Gastroesophageal sphincter (tissue), 4 donors: ENCODE data around the gene CDYL2. TPM values are rescaled to one million over a fixed set of nuclear protein-coding genes. Genes with fewer than 3 reads are reported as not detected.

Source experiments
- ATAC-seq: fragments of 150-250 bp; one replicate; pipeline ENCODE4 v1.9.1; 2016; ENCODE audit warnings: mild to moderate bottlenecking, moderate library complexity
- H3K27ac ChIP-seq, 4 donors: fragments of 200-600 bp; sonication (generic) in 3 of 4; 1 replicate in 3 of 4; 2 replicates in 1 of 4; pipeline ENCODE4 v1.5.1; 2016 to 2019
- H3K27me3 ChIP-seq: fragments of 200-600 bp; sonication (generic); one replicate; pipeline ENCODE4 v1.5.1; 2019
- H3K36me3 ChIP-seq, 2 donors: fragments of 200-600 bp; sonication (generic); one replicate each; pipeline ENCODE4 v1.5.1; 2019; ENCODE audit warnings: control low read depth in 1 of 2
- H3K4me1 ChIP-seq, 3 donors: fragments of 200-600 bp; sonication (generic); 1 replicate in 2 of 3; 2 replicates in 1 of 3; pipeline ENCODE4 v1.5.1; 2016 to 2019; ENCODE audit warnings: control low read depth in 2 of 3
- H3K4me3 ChIP-seq, 2 donors: fragments of 200-600 bp; sonication (generic); one replicate each; pipeline ENCODE4 v1.5.1; 2019; ENCODE audit warnings: mild to moderate bottlenecking in 1 of 2, moderate library complexity in 1 of 2
- H3K9me3 ChIP-seq, 3 donors: fragments of 200-600 bp; sonication (generic); one replicate each; pipeline ENCODE4 v1.5.1; 2017 to 2019; ENCODE audit warnings: control low read depth in 2 of 3
- EP300 ChIP-seq: sonication (generic); formaldehyde crosslinking; IDR thresholded peaks from one replicate; pipeline ENCODE4 v1.6.1; 2017; ENCODE audit warnings: antibody characterized with exemption, mild to moderate bottlenecking
- POLR2A ChIP-seq, 2 donors: fragments of 450-650 bp; IDR thresholded peaks; one replicate each; pipeline ENCODE4 v1.6.1; 2017; ENCODE audit warnings: antibody characterized with exemption in 2 of 2, mild to moderate bottlenecking in 2 of 2, moderate library complexity in 1 of 2
- POLR2AphosphoS5 ChIP-seq: sonication (generic); formaldehyde crosslinking; IDR thresholded peaks from one replicate; pipeline ENCODE4 v1.6.1; 2017; ENCODE audit warnings: antibody characterized with exemption
- WGBS, 2 donors: methylation state at CpG; one replicate each; pipeline ENCODE4 v1.1.5; 2018; ENCODE audit warnings: low coverage in 1 of 2; 5-methylcytosine and 5-hydroxymethylcytosine counted together
- total RNA-seq, 4 donors: library from RNA; depleted of rRNA; stranded (reverse); fragments of >200 nt; gene quantifications; one replicate each; pipeline ENCODE4 v1.1.0, GENCODE V29; 2016
- TF ChIP-seq, protein P1 (sequence below), 4 experiments: fragments of 200-600 bp in 2 of 4; fragments of 450-650 bp in 2 of 4; sonication (generic) in 1 of 4; IDR thresholded peaks; one replicate each; pipeline ENCODE4 v1.5.1; 2017 to 2019; ENCODE audit warnings: antibody characterized with exemption in 4 of 4, mild to moderate bottlenecking in 2 of 4, moderate library complexity in 2 of 4

Gene CDYL2
- total RNA-seq, 4 donors from 2014 or later: 0.78 to 11.7 (median 3.2) TPM

GRCh38 chr16:80812593-80812992, 8.2 kb upstream of the CDYL2 start:
- Histone ChIP-seq H3K27ac (no peak overlapping the region), H3K4me1 (no peaks in the 10 kb centered on the region), H3K36me3 (no peaks in the 10 kb centered on the region), H3K9me3 (no peaks in the 10 kb centered on the region), H3K27me3 (peaks cover 7% of the 10 kb centered on the region), H3K4me3 (no peak overlapping the region)
- ATAC-seq: no peak
- TF ChIP-seq, protein P1, sequence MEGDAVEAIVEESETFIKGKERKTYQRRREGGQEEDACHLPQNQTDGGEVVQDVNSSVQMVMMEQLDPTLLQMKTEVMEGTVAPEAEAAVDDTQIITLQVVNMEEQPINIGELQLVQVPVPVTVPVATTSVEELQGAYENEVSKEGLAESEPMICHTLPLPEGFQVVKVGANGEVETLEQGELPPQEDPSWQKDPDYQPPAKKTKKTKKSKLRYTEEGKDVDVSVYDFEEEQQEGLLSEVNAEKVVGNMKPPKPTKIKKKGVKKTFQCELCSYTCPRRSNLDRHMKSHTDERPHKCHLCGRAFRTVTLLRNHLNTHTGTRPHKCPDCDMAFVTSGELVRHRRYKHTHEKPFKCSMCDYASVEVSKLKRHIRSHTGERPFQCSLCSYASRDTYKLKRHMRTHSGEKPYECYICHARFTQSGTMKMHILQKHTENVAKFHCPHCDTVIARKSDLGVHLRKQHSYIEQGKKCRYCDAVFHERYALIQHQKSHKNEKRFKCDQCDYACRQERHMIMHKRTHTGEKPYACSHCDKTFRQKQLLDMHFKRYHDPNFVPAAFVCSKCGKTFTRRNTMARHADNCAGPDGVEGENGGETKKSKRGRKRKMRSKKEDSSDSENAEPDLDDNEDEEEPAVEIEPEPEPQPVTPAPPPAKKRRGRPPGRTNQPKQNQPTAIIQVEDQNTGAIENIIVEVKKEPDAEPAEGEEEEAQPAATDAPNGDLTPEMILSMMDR (IDR thresholded peaks at IDR 0.05): no peak
- TF ChIP-seq EP300: no peak

GRCh38 chr16:80809366-80809765, 5.0 kb upstream of the CDYL2 start:
- Histone ChIP-seq H3K27me3 (peaks cover 16% of the 10 kb centered on the region), H3K27ac (no peak overlapping the region), H3K36me3 (no peaks in the 10 kb centered on the region), H3K9me3 (no peaks in the 10 kb centered on the region), H3K4me3 (no peak overlapping the region), H3K4me1 (peaks cover 0 to 6% (median 0%) of the 10 kb centered on the region in 3 donors)
- ATAC-seq: no peak
- TF ChIP-seq EP300 (no peak), POLR2A (IDR thresholded peaks at IDR 0.05) (no peak), POLR2AphosphoS5 (no peak)
- TF ChIP-seq, protein P1 (IDR thresholded peaks at IDR 0.05): no peak
- WGBS, 2 donors: 67 to 100% methylated on average over 2 of the region's 2 CpGs

DNA sequence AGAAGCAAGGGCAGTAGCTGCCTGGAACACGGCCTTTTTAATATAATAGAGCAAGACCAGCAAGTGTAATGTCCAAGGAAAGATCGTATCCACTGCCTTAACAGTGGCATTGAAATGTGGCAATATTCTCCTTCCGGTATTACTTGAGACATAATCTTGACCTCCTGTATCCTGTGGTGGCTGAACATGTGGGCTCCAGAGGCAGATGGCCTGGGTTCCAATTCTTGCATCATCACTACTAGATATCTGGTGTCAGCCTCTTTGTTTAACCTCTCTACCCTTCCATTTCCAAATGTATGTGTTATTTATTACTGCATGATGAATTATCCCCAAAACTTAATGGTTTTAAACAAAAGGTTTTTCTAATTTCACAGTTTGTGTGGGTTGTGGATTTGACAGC, 3.5 kb upstream of the CDYL2 start:
- WGBS, 2 donors: 83 to 88% methylated on average over 2 to 3 of the region's 3 CpGs
- no peak for ATAC-seq
- no peaks in the 10 kb centered on the region for H3K9me3 ChIP-seq
- peaks cover 0 to 12% (median 0%) of the 10 kb centered on the region in 3 donors for H3K4me1 ChIP-seq
- H3K4me3 ChIP-seq: no peak overlapping the region
- H3K27me3 ChIP-seq: peaks cover 24% of the 10 kb centered on the region
- no peaks in the 10 kb centered on the region for H3K36me3 ChIP-seq
- no peak for TF ChIP-seq POLR2A (IDR thresholded peaks at IDR 0.05)
- TF ChIP-seq, protein P1 (IDR thresholded peaks at IDR 0.05): no peak
- TF ChIP-seq EP300: no peak
- no peak for TF ChIP-seq POLR2AphosphoS5
- H3K27ac ChIP-seq: no peak overlapping the region

GRCh38 chr16:80806927-80807340, 2.5 kb upstream of the CDYL2 start:
- TF ChIP-seq POLR2A (IDR thresholded peaks at IDR 0.05) (no peak), EP300 (no peak), POLR2AphosphoS5 (no peak)
- TF ChIP-seq, protein P1 (IDR thresholded peaks at IDR 0.05): no peak
- Histone ChIP-seq H3K27ac (no peak overlapping the region), H3K4me1 (peaks cover 0 to 12% (median 0%) of the 10 kb centered on the region in 3 donors), H3K4me3 (no peak overlapping the region), H3K36me3 (no peaks in the 10 kb centered on the region), H3K27me3 (peaks cover 32% of the 10 kb centered on the region), H3K9me3 (no peaks in the 10 kb centered on the region)
- ATAC-seq: no peak
- WGBS, 2 donors: 55 to 62% methylated on average over 5 of the region's 5 CpGs

GRCh38 chr16:80806289-80806688, 1.9 kb upstream of the CDYL2 start:
- Histone ChIP-seq H3K4me1 (peaks cover 0 to 12% (median 0%) of the 10 kb centered on the region in 3 donors), H3K27me3 (peaks cover 32% of the 10 kb centered on the region), H3K36me3 (no peaks in the 10 kb centered on the region), H3K9me3 (no peaks in the 10 kb centered on the region), H3K4me3 (no peak overlapping the region), H3K27ac (no peak overlapping the region)
- TF ChIP-seq POLR2A (IDR thresholded peaks at IDR 0.05) (no peak), POLR2AphosphoS5 (no peak), EP300 (no peak)
- TF ChIP-seq, protein P1 (IDR thresholded peaks at IDR 0.05): no peak
- no peak for ATAC-seq
- WGBS, 2 donors: 67% methylated on average over 1 of the region's 1 CpG; no CpG with 5 or more reads in 1 of the 2 donors
